B cell (primary cell): Measurements from ENCODE around the gene TFB1M. TPM values are rescaled to one million over a fixed set of nuclear protein-coding genes. Genes with fewer than 3 reads are reported as not detected.

Experiments
- ATAC-seq: fragments of 200-7000 bp; cut with Tn5 transposase; one replicate; pipeline ENCODE4 v1.10.0; 2021; ENCODE audit warnings: low read depth, mild to moderate bottlenecking, moderate number of reproducible peaks, moderate library complexity
- CTCF ChIA-PET: fragments of 350-600 bp; sonication (Branson Sonifier 250); formaldehyde crosslinking; loops from one replicate; lab custom pipeline; 2021; ENCODE audit warnings: antibody characterized with exemption, inconsistent platforms; lab: Charles Lee
- POLR2A ChIA-PET: fragments of 350-600 bp; sonication (Branson Sonifier 250); formaldehyde crosslinking; loops from one replicate; lab custom pipeline; 2021; ENCODE audit warnings: antibody characterized with exemption; lab: Charles Lee
- DNase-seq: peaks from one replicate; pipeline ENCODE4 v3.0.0; 2013
- H2AFZ ChIP-seq: 2 replicates; pipeline ENCODE4 v1.6.1; 2012; ENCODE audit warnings: mild to moderate bottlenecking, low read depth, low read length; ENCODE audit not compliant: insufficient read depth, poor library complexity, severe bottlenecking
- H3K27ac ChIP-seq, 2 donors: 1 replicate in 1 of 2; 2 replicates in 1 of 2; pipeline ENCODE4 v1.5.1; 2012 to 2013; ENCODE audit warnings: low read length in 2 of 2, mild to moderate bottlenecking in 2 of 2, moderate library complexity in 1 of 2
- H3K27me3 ChIP-seq, 4 experiments: fragments of 200-600 bp in 1 of 4; sonication (generic) in 1 of 4; replicated peaks in 1 of 4; 1 replicate in 2 of 4; 2 replicates in 2 of 4; pipeline versions ENCODE4 v1.6.1 to v1.7.0; 2013 to 2016; ENCODE audit warnings: low read length in 3 of 4, mild to moderate bottlenecking in 2 of 4, mixed read lengths in 1 of 4, moderate library complexity in 1 of 4; ENCODE audit not compliant: insufficient read depth in 4 of 4, control insufficient read depth in 3 of 4; ENCODE audit errors: control extremely low read depth in 1 of 4
- H3K36me3 ChIP-seq, 2 experiments: replicated peaks in 1 of 2; 1 replicate in 1 of 2; 2 replicates in 1 of 2; pipeline versions ENCODE4 v1.6.1 to v1.7.1; 2013; ENCODE audit warnings: low read length in 1 of 2; ENCODE audit not compliant: insufficient read depth in 2 of 2, control insufficient read depth in 1 of 2; ENCODE audit errors: control extremely low read depth in 1 of 2, extremely low read depth in 1 of 2
- H3K4me1 ChIP-seq, 2 donors: fragments of 200-600 bp in 1 of 2; sonication (generic) in 1 of 2; 1 replicate in 1 of 2; 2 replicates in 1 of 2; pipeline versions ENCODE4 v1.5.1 to v1.6.1; 2013 to 2017; ENCODE audit warnings: low read length in 2 of 2; ENCODE audit not compliant: control insufficient read depth in 2 of 2, insufficient read depth in 2 of 2
- H3K4me2 ChIP-seq: replicated peaks from 2 replicates; pipeline ENCODE3; 2012; ENCODE audit warnings: mild to moderate bottlenecking, low read depth, low read length; ENCODE audit not compliant: poor library complexity, severe bottlenecking
- H3K4me3 ChIP-seq, 5 experiments: fragments of 200-600 bp in 1 of 5; sonication (generic) in 1 of 5; 1 replicate in 3 of 5; 2 replicates in 2 of 5; pipeline versions ENCODE4 v1.5.1 to v1.7.0; 2011 to 2016; ENCODE audit warnings: low read length in 4 of 5, mild to moderate bottlenecking in 4 of 5, low read depth in 2 of 5, control low read depth in 1 of 5, moderate library complexity in 1 of 5; ENCODE audit not compliant: insufficient read depth in 1 of 5; ENCODE audit errors: control extremely low read depth in 1 of 5, extremely low read depth in 1 of 5
- H3K79me2 ChIP-seq: fragments of 200-600 bp; sonication (generic); one replicate; pipeline ENCODE4 v1.6.0; 2016; ENCODE audit warnings: low read length; ENCODE audit not compliant: control insufficient read depth, insufficient read depth
- H3K9ac ChIP-seq: fragments of 200-600 bp; sonication (generic); 2 replicates; pipeline ENCODE4 v1.6.1; 2017; ENCODE audit warnings: mild to moderate bottlenecking, low read length, moderate library complexity
- H3K9me3 ChIP-seq, 3 donors: one replicate each; pipeline versions ENCODE4 v1.6.1 to v1.7.1; 2013; ENCODE audit warnings: low read length in 2 of 3; ENCODE audit not compliant: control insufficient read depth in 2 of 3, insufficient read depth in 1 of 3; ENCODE audit errors: control extremely low read depth in 1 of 3
- H4K20me1 ChIP-seq: 2 replicates; pipeline ENCODE4 v1.6.0; 2012; ENCODE audit warnings: mild to moderate bottlenecking, low read length; ENCODE audit not compliant: insufficient read depth, control insufficient read depth, poor library complexity, severe bottlenecking
- H3K27ac Mint-ChIP-seq: one replicate; pipeline ENCODE4 v1.8.0; 2021; ENCODE audit warnings: mixed read lengths
- H3K27me3 Mint-ChIP-seq: one replicate; pipeline ENCODE4 v1.8.0; 2021; ENCODE audit warnings: mixed read lengths
- H3K4me1 Mint-ChIP-seq: one replicate; pipeline ENCODE4 v1.8.0; 2021; ENCODE audit warnings: mixed read lengths
- H3K4me3 Mint-ChIP-seq: one replicate; pipeline ENCODE4 v1.8.0; 2021; ENCODE audit warnings: mixed read lengths
- H3K9me3 Mint-ChIP-seq: one replicate; pipeline ENCODE4 v1.8.0; 2022; ENCODE audit warnings: mixed read lengths; ENCODE audit not compliant: insufficient read depth
- CTCF ChIP-seq: fragments of 200-600 bp; IDR thresholded peaks from one replicate; pipeline ENCODE4 v1.8.0; 2022; ENCODE audit warnings: antibody characterized with exemption, mild to moderate bottlenecking
- EZH2 ChIP-seq: IDR thresholded peaks from 2 replicates; pipeline ENCODE4 v1.6.1; 2012; ENCODE audit warnings: borderline replicate concordance, low read depth, mild to moderate bottlenecking, moderate library complexity, low read length; ENCODE audit not compliant: insufficient read depth, poor library complexity, severe bottlenecking
- WGBS: methylation state at CpG from one replicate; pipeline ENCODE4 v1.1.5; 2013; ENCODE audit warnings: missing lambda C conversion rate; ENCODE audit not compliant: insufficient coverage; 5-methylcytosine and 5-hydroxymethylcytosine counted together
- intact Hi-C: fragments of 100-400 bp; cut with micrococcal nuclease; formaldehyde crosslinking; loops from one replicate; pipeline ENCODE4 v1.10.0; 2022
- polyA plus RNA-seq: library from polyadenylated mRNA; depleted of rRNA; stranded (reverse); fragments of >200 nt; gene quantifications from 2 replicates; pipeline ENCODE4 v1.2.3, GENCODE V29; 2012
- total RNA-seq, 2 donors: library from RNA; stranded (reverse); fragments of 120-200 nt in 1 of 2; gene quantifications; 1 replicate in 1 of 2; 2 replicates in 1 of 2; pipeline versions ENCODE4 v1.2.3 to v1.2.4, GENCODE V29; 2013 to 2022

Gene TFB1M
- total and polyA plus RNA-seq, 2 donors (not counting 1 experiment from before 2014, with no cell fraction given), result 18.6 to 49.9 TPM

- H3K27me3 ChIP-seq, result no peaks in the 10 kb centered on the region
- no peak overlapping the region for H3K27ac ChIP-seq
- H3K4me1 ChIP-seq, result no peaks in the 10 kb centered on the region
- POLR2A ChIA-PET, result no interaction called here
- CTCF ChIA-PET, result interaction anchor here (1.2 to 1.8 kb wide), 2 partner anchors 8 to 11 kb away, joined by 4 to 6 read pairs; no protein-coding TSS in a partner anchor
- no peak for ATAC-seq
- H3K4me1 Mint-ChIP-seq, result peaks cover 14% of the 10 kb centered on the region
- no peaks in the 10 kb centered on the region for H4K20me1 ChIP-seq
- no peak overlapping the region for H3K4me2 ChIP-seq
- no peak overlapping the region for H3K4me3 Mint-ChIP-seq
- no peak overlapping the region for H3K27ac Mint-ChIP-seq
- H3K79me2 ChIP-seq, result peaks cover 10% of the 10 kb centered on the region
- 93% methylated on average over 2 of the region's 2 CpGs for WGBS
- DNase-seq, result no peak
- peaks cover 6 to 28% of the 10 kb centered on the region in 2 experiments for H3K36me3 ChIP-seq
- no peaks in the 10 kb centered on the region for H3K27me3 Mint-ChIP-seq
- H3K4me3 ChIP-seq, result no peak overlapping the region
- H3K9me3 Mint-ChIP-seq, result no peaks in the 10 kb centered on the region
- intact Hi-C loops, result no loop called here
- no peak for TF ChIP-seq CTCF
- no peak overlapping the region for H2AFZ ChIP-seq
- no peak overlapping the region for H3K9ac ChIP-seq
- H3K9me3 ChIP-seq, result no peaks in the 10 kb centered on the region
Observed at GRCh38 chr6:155306958-155307357, 7.3 kb downstream of the TFB1M start.

- Mint-ChIP-seq H3K27me3 (no peaks in the 10 kb centered on the region), H3K9me3 (no peaks in the 10 kb centered on the region), H3K27ac (no peak overlapping the region), H3K4me3 (no peak overlapping the region), H3K4me1 (peaks cover 5% of the 10 kb centered on the region)
- Histone ChIP-seq H3K4me1 (no peaks in the 10 kb centered on the region), H3K9ac (no peak overlapping the region), H3K27me3 (no peaks in the 10 kb centered on the region), H3K36me3 (peaks cover 0 to 33% of the 10 kb centered on the region in 2 experiments), H3K4me2 (no peak overlapping the region), H3K4me3 (no peak overlapping the region), H4K20me1 (no peaks in the 10 kb centered on the region), H3K27ac (no peak overlapping the region), H2AFZ (no peak overlapping the region), H3K79me2 (peaks cover 5% of the 10 kb centered on the region), H3K9me3 (no peaks in the 10 kb centered on the region)
- intact Hi-C loops, result no loop called here
- TF ChIP-seq EZH2, result no peak
- TF ChIP-seq CTCF, result no peak
- ATAC-seq (no peak), DNase-seq (no peak)
- POLR2A ChIA-PET, result interaction anchor here (0.6 kb wide), 1 partner anchor 269 kb away, joined by 4 read pairs; no protein-coding TSS in a partner anchor
- CTCF ChIA-PET, result no interaction called here
- WGBS, result no CpG with 5 or more reads among the region's 4 CpGs
Observed at GRCh38 chr6:155303361-155303870, 10.9 kb downstream of the TFB1M start.
